Erythroblast (primary cell): Measurements from ENCODE around the gene RERE.

Experiments used
- GATA1 ChIP-seq: IDR thresholded peaks from 2 replicates; pipeline ENCODE4 v1.6.1; 2011; ENCODE audit warnings: low read depth, mild to moderate bottlenecking, control low read depth, low read length, moderate library complexity
- POLR2A ChIP-seq: IDR thresholded peaks from 2 replicates; pipeline ENCODE4 v1.6.1; 2011; ENCODE audit warnings: mild to moderate bottlenecking, low read length

DNA sequence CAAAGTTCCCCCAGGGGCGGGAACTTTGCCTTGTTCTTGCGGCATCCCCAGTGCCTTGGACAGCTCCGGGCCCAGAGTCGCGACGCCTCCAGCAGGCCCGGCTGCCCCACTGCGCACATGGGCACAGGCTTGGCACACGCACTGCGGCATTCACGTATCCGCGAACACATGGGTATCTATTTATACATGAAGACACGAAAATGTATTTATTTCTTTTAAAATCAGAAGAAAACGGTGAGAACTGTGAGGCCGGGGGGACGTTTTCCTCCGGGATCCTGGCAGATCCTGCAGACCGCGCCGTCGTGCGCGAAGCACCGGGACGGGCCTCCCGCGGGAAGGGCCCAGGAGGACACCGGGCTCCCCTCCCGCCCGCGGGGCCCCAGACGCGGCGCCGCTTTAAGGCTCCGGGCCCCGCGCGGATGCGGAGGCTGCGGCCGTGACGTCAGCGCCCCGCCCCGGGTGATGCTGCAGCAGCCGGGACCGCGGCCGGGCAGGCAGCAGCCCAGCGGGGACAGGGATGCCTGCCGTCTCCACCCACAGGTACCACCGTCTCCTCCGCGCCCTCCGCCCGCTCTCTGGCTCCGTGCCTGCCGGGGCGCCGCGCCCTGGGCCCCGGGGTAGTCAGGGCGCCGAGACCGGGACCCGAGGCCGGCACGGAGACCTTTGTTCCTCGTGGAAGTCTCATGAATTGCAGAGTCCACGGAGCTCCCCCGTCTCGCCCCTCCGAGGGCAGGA, 499.6 kb downstream of the RERE start, which contains the start of gene SLC45A1:
- TF ChIP-seq POLR2A, result no peak
- no peak for TF ChIP-seq GATA1
